Astrocyte (in vitro differentiated cells and primary cell): ENCODE measurements around the gene VRTN. TPM values are rescaled to one million over a fixed set of nuclear protein-coding genes. Genes with fewer than 3 reads are reported as not detected.

Source experiments
- DNase-seq: peaks from one replicate; pipeline ENCODE4 v3.0.0-alpha.2; 2010; ENCODE audit warnings: low read depth
- FAIRE-seq: peaks from 2 replicates; lab custom pipeline; 2011; peaks lifted over from hg19 to GRCh38; lab: Jason Lieb, UNC
- H2AFZ ChIP-seq: 2 replicates; pipeline ENCODE4 v1.6.0; 2012; ENCODE audit warnings: low read depth, low read length, inconsistent platforms
- H3K27ac ChIP-seq: 2 replicates; pipeline ENCODE4 v1.5.1; 2011; ENCODE audit warnings: low read depth, low read length, inconsistent platforms
- H3K27me3 ChIP-seq: 2 replicates; pipeline ENCODE4 v1.6.0; 2011; ENCODE audit warnings: low read length, inconsistent platforms; ENCODE audit not compliant: insufficient read depth
- H3K36me3 ChIP-seq: 2 replicates; pipeline ENCODE4 v1.5.1; 2011; ENCODE audit warnings: low read length, inconsistent platforms; ENCODE audit not compliant: insufficient read depth
- H3K4me1 ChIP-seq: 2 replicates; pipeline ENCODE4 v1.5.1; 2011; ENCODE audit warnings: low read length, inconsistent platforms; ENCODE audit not compliant: insufficient read depth
- H3K4me2 ChIP-seq: 2 replicates; pipeline ENCODE4 v1.6.0; 2012; ENCODE audit warnings: low read length, inconsistent platforms
- H3K4me3 ChIP-seq: 2 replicates; pipeline ENCODE4 v1.5.1; 2011; ENCODE audit warnings: low read depth, mild to moderate bottlenecking, low read length, inconsistent platforms; ENCODE audit not compliant: insufficient read depth
- H3K79me2 ChIP-seq: 2 replicates; pipeline ENCODE4 v1.6.0; 2012; ENCODE audit warnings: mild to moderate bottlenecking, low read length, inconsistent platforms; ENCODE audit not compliant: insufficient read depth
- H3K9ac ChIP-seq: 2 replicates; pipeline ENCODE4 v1.6.0; 2012; ENCODE audit warnings: mild to moderate bottlenecking, low read length, inconsistent platforms
- H3K9me3 ChIP-seq: 2 replicates; pipeline ENCODE4 v1.5.1; 2012; ENCODE audit warnings: low read depth, mild to moderate bottlenecking, low read length, inconsistent platforms; ENCODE audit not compliant: insufficient read depth
- H4K20me1 ChIP-seq: 2 replicates; pipeline ENCODE4 v1.6.0; 2012; ENCODE audit warnings: low read length, inconsistent platforms; ENCODE audit not compliant: insufficient read depth
- H3K27ac Mint-ChIP-seq: one replicate; pipeline ENCODE4 v1.8.0; 2021; ENCODE audit warnings: mild to moderate bottlenecking, mixed read lengths; ENCODE audit not compliant: unreplicated experiment
- H3K27me3 Mint-ChIP-seq: one replicate; pipeline ENCODE4 v1.8.0; 2021; ENCODE audit warnings: low read depth, mixed read lengths; ENCODE audit not compliant: unreplicated experiment
- H3K36me3 Mint-ChIP-seq: one replicate; pipeline ENCODE4 v1.8.0; 2021; ENCODE audit warnings: low read depth, mixed read lengths; ENCODE audit not compliant: unreplicated experiment
- H3K4me1 Mint-ChIP-seq: one replicate; pipeline ENCODE4 v1.8.0; 2021; ENCODE audit warnings: low read depth, mixed read lengths; ENCODE audit not compliant: unreplicated experiment
- H3K4me3 Mint-ChIP-seq: one replicate; pipeline ENCODE4 v1.8.0; 2021; ENCODE audit warnings: mild to moderate bottlenecking, moderate library complexity, mixed read lengths; ENCODE audit not compliant: unreplicated experiment
- H3K9me3 Mint-ChIP-seq: one replicate; pipeline ENCODE4 v1.8.0; 2021; ENCODE audit warnings: mild to moderate bottlenecking, mixed read lengths; ENCODE audit not compliant: unreplicated experiment
- EZH2 ChIP-seq: IDR thresholded peaks from 2 replicates; pipeline ENCODE4 v1.6.1; 2012; ENCODE audit warnings: mild to moderate bottlenecking, low read length, inconsistent platforms; ENCODE audit not compliant: insufficient read depth
- total RNA-seq: library from RNA; stranded (reverse); gene quantifications from 2 replicates; pipeline ENCODE4 v1.2.1, GENCODE V29; 2021
- TF ChIP-seq, protein P1 (sequence below): IDR thresholded peaks from 2 replicates; pipeline ENCODE4 v1.5.1; 2011; ENCODE audit warnings: low read depth, mild to moderate bottlenecking, inconsistent platforms, low read length, moderate library complexity; ENCODE audit not compliant: insufficient read depth

VRTN gene
- total RNA-seq, 1 donor from 2014 or later: 0.16 TPM

DNA sequence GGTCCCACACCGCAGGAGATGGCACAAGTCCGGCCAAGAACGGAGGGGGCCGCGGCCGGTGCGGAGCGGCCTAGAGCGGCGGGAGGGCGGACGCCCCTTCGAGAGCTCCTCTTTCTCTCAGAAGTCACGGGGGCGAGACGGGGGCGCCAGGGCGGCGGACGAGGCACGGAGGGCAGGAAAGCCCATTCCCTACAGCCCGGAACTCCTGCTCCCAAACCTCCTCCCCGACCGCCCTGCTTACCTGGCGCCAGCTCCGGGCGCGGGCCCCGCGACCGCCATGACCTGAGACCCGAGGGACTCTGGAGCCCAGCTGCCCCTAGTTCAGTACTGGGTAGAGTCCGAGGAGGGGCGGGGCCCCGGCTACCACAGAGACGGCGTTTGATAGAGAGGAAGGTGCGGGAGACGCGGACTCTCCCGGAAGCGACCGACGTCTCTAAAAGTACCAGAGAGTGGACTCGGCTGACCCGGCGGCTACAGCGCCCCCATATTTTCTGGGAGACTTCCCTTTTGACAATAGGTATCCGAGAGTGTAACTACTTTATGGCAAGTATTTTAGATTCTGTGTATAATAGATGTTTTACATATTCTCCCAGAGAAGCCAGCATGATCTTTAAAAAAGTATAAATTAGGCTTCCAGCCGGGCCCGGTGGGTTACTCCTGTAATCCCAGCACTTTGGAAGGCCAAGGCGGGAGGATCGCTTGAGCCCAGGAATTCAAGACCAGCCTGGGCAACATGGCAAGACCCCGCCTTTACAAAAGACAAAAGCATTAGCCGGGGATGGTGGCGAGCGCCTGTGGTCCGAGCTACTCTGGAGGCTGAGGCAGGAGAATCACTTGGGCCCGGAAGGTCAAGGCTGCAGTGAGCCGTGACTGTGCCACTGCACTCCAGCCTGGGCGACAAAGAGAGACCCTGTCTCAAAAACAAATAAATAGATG is 45.4 kb upstream of the VRTN start, which contains the start of gene ABCD4:
Gene ABCD4, minus strand, starts transcription at position 301 of the 936 bp plus-strand sequence. Its CDS starts 22 bp downstream, at position 279.
- peak within 1 kb of the TSS; percentile 98 for H3K4me2 ChIP-seq
- FAIRE-seq: no peak
- peaks cover under 1% of the 10 kb centered on the region for H3K36me3 ChIP-seq
- H3K9me3 ChIP-seq: no peaks in the 10 kb centered on the region
- Mint-ChIP-seq H3K4me1 (peaks cover 15% of the 10 kb centered on the region), H3K27ac (peak within 1 kb of the TSS; percentile 95), H3K9me3 (no peaks in the 10 kb centered on the region), H3K27me3 (no peaks in the 10 kb centered on the region), H3K4me3 (peak within 1 kb of the TSS; percentile 91), H3K36me3 (no peaks in the 10 kb centered on the region)
- TF ChIP-seq, protein P1, sequence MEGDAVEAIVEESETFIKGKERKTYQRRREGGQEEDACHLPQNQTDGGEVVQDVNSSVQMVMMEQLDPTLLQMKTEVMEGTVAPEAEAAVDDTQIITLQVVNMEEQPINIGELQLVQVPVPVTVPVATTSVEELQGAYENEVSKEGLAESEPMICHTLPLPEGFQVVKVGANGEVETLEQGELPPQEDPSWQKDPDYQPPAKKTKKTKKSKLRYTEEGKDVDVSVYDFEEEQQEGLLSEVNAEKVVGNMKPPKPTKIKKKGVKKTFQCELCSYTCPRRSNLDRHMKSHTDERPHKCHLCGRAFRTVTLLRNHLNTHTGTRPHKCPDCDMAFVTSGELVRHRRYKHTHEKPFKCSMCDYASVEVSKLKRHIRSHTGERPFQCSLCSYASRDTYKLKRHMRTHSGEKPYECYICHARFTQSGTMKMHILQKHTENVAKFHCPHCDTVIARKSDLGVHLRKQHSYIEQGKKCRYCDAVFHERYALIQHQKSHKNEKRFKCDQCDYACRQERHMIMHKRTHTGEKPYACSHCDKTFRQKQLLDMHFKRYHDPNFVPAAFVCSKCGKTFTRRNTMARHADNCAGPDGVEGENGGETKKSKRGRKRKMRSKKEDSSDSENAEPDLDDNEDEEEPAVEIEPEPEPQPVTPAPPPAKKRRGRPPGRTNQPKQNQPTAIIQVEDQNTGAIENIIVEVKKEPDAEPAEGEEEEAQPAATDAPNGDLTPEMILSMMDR: peak; percentile 49
- no peak for TF ChIP-seq EZH2
- H2AFZ ChIP-seq: peak within 1 kb of the TSS; percentile 85
- H4K20me1 ChIP-seq: peaks cover 16% of the 10 kb centered on the region
- no peaks in the 10 kb centered on the region for H3K27me3 ChIP-seq
- peak within 1 kb of the TSS; percentile 46 for H3K27ac ChIP-seq
- peak within 1 kb of the TSS; percentile 79 for H3K9ac ChIP-seq
- H3K4me1 ChIP-seq: peaks cover 17% of the 10 kb centered on the region
- peak; percentile 79 for DNase-seq
- peak within 1 kb of the TSS; percentile 79 for H3K4me3 ChIP-seq
- H3K79me2 ChIP-seq: peaks cover 28% of the 10 kb centered on the region

DNA sequence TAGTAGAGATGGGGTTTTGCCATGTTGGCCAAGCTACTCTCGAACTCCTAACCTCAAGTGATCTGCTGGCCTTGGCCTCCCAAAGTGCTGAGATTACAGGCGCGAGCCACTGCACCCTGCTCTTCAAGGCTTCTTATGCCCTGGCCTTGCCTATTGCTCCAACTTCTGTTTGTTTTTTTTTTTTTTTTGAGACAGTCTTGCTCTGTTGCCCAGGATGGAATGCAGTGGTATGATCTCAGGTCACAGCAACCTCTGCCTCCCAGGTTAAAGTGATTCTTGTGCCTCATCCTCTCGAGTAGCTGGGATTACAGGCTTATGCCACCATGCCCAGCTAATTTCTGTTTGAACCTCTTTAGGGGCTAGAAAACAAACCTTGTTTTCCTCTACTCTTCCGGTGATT is 39.6 kb upstream of the VRTN start:
- no peak overlapping the region for H3K4me3 ChIP-seq
- Mint-ChIP-seq H3K36me3 (no peaks in the 10 kb centered on the region), H3K4me3 (no peak overlapping the region), H3K9me3 (no peaks in the 10 kb centered on the region), H3K4me1 (no peaks in the 10 kb centered on the region), H3K27ac (no peak overlapping the region), H3K27me3 (no peaks in the 10 kb centered on the region)
- H3K9ac ChIP-seq: no peak overlapping the region
- no peaks in the 10 kb centered on the region for H3K79me2 ChIP-seq
- H3K36me3 ChIP-seq: no peaks in the 10 kb centered on the region
- no peak overlapping the region for H3K4me2 ChIP-seq
- H3K9me3 ChIP-seq: no peaks in the 10 kb centered on the region
- H4K20me1 ChIP-seq: no peaks in the 10 kb centered on the region
- TF ChIP-seq EZH2: no peak
- TF ChIP-seq, protein P1: no peak
- no peak for DNase-seq
- FAIRE-seq: no peak
- H2AFZ ChIP-seq: no peak overlapping the region
- no peaks in the 10 kb centered on the region for H3K4me1 ChIP-seq
- peaks cover 3% of the 10 kb centered on the region for H3K27me3 ChIP-seq
- no peak overlapping the region for H3K27ac ChIP-seq
